Measurements from ENCODE around the gene MPHOSPH9.

The MPHOSPH9 gene

DNA sequence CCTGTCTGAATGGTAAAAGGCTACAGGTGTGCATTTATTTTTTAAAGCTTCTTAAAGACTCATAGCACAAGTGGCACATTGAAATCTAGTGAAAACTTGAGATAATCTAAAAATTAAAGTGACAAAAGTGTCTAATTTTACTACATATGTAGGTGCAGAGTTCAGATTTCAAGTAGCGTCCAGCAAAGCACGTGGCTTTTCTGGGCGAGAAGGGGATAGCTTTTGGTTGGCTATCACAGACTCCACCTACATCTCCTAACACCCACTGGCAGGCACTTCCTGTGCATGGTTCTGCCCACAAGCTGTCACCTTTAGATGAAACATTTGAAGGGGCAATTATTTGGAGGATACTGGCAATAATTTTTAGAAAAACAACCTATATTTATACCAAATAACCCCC lies 80.1 kb downstream of the MPHOSPH9 start:
- H3K4me1 ChIP-seq (ENCODE audit: control extremely low read depth in 1 of 4, control insufficient read depth in 4 of 4, insufficient read depth in 4 of 4, low read length in 3 of 4): peaks cover 2 to 34% (median 26%) of the 10 kb centered on the region in 4 experiments
- no peak overlapping the region for H3K4me3 ChIP-seq (ENCODE audit: control insufficient read depth in 1 of 7, extremely low read depth in 1 of 7, insufficient read depth in 4 of 7, low read depth in 2 of 7, low read length in 6 of 7)
- ChIA-PET CTCF (interaction anchor here (0.9 to 13.7 kb wide), 7 partner anchors 9 to 293 kb away, joined by 3 to 128 read pairs (median 3); no protein-coding TSS in a partner anchor), POLR2A (interaction anchor here (0.5 to 0.6 kb wide), 2 partner anchors 10 to 74 kb away, joined by 4 to 5 read pairs; no protein-coding TSS in a partner anchor)
- H3K27me3 ChIP-seq (replicated peaks in 2 of 5; ENCODE audit: control insufficient read depth in 4 of 5, insufficient read depth in 5 of 5, low read length in 4 of 5): no peaks in the 10 kb centered on the region
- H3K36me3 ChIP-seq (ENCODE audit: control insufficient read depth in 4 of 4, insufficient read depth in 4 of 4, low read length in 3 of 4): peaks cover 4 to 22% (median 9%) of the 10 kb centered on the region in 4 experiments
- no peak overlapping the region for H3K27ac ChIP-seq (ENCODE audit: insufficient read depth in 1 of 2, low read depth in 1 of 2, low read length in 2 of 2, poor library complexity in 1 of 2, severe bottlenecking in 2 of 2)
- no peaks in the 10 kb centered on the region for H3K9me3 ChIP-seq (ENCODE audit: control extremely low read depth in 1 of 5, control insufficient read depth in 4 of 5, insufficient read depth in 2 of 5, low read depth in 1 of 5, low read length in 4 of 5)
- no CpG with 5 or more reads among the region's 3 CpGs for WGBS (ENCODE audit: insufficient coverage)
- no peak for DNase-seq

GRCh38 chr12:123151457-123152454 lies 81.2 kb downstream of the MPHOSPH9 start:
- Histone ChIP-seq H3K4me3 (ENCODE audit: control insufficient read depth in 1 of 7, extremely low read depth in 1 of 7, insufficient read depth in 4 of 7, low read depth in 2 of 7, low read length in 6 of 7) (peak overlapping the region; percentile 63 to 85 (median 76)), H3K27me3 (replicated peaks in 2 of 5; ENCODE audit: control insufficient read depth in 4 of 5, insufficient read depth in 5 of 5, low read length in 4 of 5) (no peaks in the 10 kb centered on the region), H3K36me3 (ENCODE audit: control insufficient read depth in 4 of 4, insufficient read depth in 4 of 4, low read length in 3 of 4) (peaks cover 4 to 18% (median 9%) of the 10 kb centered on the region in 4 experiments), H3K27ac (ENCODE audit: insufficient read depth in 1 of 2, low read depth in 1 of 2, low read length in 2 of 2, poor library complexity in 1 of 2, severe bottlenecking in 2 of 2) (peak overlapping the region; percentile 29 to 61), H3K9me3 (ENCODE audit: control extremely low read depth in 1 of 5, control insufficient read depth in 4 of 5, insufficient read depth in 2 of 5, low read depth in 1 of 5, low read length in 4 of 5) (no peaks in the 10 kb centered on the region), H3K4me1 (ENCODE audit: control extremely low read depth in 1 of 4, control insufficient read depth in 4 of 4, insufficient read depth in 4 of 4, low read length in 3 of 4) (peaks cover 2 to 42% (median 30%) of the 10 kb centered on the region in 4 experiments)
- ChIA-PET CTCF (interaction anchor here (0.6 to 13.7 kb wide), 13 partner anchors 9 to 292 kb away, joined by 3 to 128 read pairs (median 3); partner anchors contain the start of gene OGFOD2), POLR2A (interaction anchor here (0.5 to 0.7 kb wide), 2 partner anchors 93 to 686 kb away, joined by 3 read pairs; no protein-coding TSS in a partner anchor)
- DNase-seq: no peak
- WGBS (ENCODE audit: insufficient coverage): 38% methylated on average over 41 of the region's 46 CpGs

DNA sequence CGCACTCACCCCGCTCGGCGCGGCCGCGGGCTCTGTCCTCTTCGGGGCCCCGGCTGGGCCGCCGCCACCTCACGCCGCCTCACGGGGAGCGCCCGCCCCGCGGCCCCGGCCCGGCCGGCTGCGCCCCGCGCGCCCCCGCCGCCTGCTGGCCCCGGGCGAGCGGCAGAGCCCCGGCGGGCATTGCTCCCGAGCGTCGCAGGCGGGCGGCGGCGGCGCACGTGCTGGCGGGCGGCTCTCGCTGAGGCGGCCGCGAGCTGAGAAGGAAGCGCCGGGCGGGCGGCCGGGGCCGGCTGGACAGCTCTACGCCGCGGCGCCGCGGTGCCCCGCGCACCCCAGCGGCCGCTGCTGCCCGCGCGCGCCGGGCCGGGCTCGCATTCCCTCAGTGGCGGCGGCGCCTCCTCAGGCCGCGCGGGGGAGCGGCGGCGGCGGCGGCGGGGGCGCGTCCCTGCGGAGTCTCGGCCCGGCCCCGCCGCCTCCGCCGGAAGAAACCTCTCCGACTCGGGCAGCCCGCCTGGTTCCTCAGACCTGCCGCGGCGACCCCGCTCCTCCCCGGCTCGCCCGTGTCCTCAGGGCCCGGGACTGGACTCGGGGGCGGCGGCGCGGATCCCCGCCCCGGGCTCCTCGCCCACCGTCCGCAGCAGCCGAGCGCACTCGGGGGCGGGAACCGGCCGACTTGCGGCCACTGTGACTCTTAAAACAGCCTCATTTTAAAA lies 82.0 kb downstream of the MPHOSPH9 start, which contains the start of gene PITPNM2:
Gene PITPNM2 (minus strand): TSS at position 347 of the 713 bp plus-strand sequence. CDS start 116,500 bp downstream, outside the sequence.
- Histone ChIP-seq H3K27ac (ENCODE audit: insufficient read depth in 1 of 2, low read depth in 1 of 2, low read length in 2 of 2, poor library complexity in 1 of 2, severe bottlenecking in 2 of 2) (peak within 1 kb of the TSS; percentile 29 to 61), H3K4me3 (ENCODE audit: control insufficient read depth in 1 of 7, extremely low read depth in 1 of 7, insufficient read depth in 4 of 7, low read depth in 2 of 7, low read length in 6 of 7) (peak within 1 kb of the TSS; percentile 63 to 85 (median 76)), H3K27me3 (replicated peaks in 2 of 5; ENCODE audit: control insufficient read depth in 4 of 5, insufficient read depth in 5 of 5, low read length in 4 of 5) (no peaks in the 10 kb centered on the region), H3K9me3 (ENCODE audit: control extremely low read depth in 1 of 5, control insufficient read depth in 4 of 5, insufficient read depth in 2 of 5, low read depth in 1 of 5, low read length in 4 of 5) (no peaks in the 10 kb centered on the region), H3K4me1 (ENCODE audit: control extremely low read depth in 1 of 4, control insufficient read depth in 4 of 4, insufficient read depth in 4 of 4, low read length in 3 of 4) (peaks cover 2 to 42% (median 30%) of the 10 kb centered on the region in 4 experiments), H3K36me3 (ENCODE audit: control insufficient read depth in 4 of 4, insufficient read depth in 4 of 4, low read length in 3 of 4) (peaks cover 4 to 11% (median 7%) of the 10 kb centered on the region in 4 experiments)
- CTCF ChIA-PET: interaction anchor here (1.0 to 13.7 kb wide), 10 partner anchors 10 to 775 kb away, joined by 3 to 128 read pairs (median 3); partner anchors contain the start of gene OGFOD2
- POLR2A ChIA-PET: no interaction called here
- peak; percentile 46 to 76 (median 57) for DNase-seq
- under 1% methylated on average over 71 of the region's 119 CpGs for WGBS (ENCODE audit: insufficient coverage)

DNA sequence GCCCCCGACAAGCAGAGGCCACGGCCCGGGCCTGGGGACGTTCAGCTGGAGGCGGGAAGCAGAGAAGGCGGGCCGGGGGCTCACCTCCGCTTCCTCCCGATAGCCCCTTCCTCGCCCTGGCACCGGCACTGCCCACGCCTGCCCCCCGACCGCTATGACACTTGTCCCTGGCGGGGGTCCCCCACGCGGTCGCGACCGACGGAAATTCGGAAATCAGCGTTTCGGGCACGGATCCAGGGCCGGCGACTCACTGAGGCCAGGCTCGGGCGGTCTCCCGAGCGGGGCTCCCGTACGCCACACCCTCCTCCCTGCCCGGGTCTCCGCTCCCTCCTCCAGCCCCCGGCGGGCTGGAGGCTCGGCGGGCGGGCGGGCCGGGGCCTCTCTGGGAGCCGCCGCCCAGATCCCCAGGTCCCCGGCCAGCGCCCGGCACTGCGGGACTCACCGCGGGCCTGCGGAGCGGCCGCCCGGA lies 82.6 kb downstream of the MPHOSPH9 start:
- ChIA-PET CTCF (interaction anchor here (1.0 to 13.7 kb wide), 5 partner anchors 9 to 775 kb away, joined by 3 to 128 read pairs (median 3); partner anchors contain the start of gene OGFOD2), POLR2A (no interaction called here)
- WGBS (ENCODE audit: insufficient coverage): 1% methylated on average over 50 of the region's 54 CpGs
- Histone ChIP-seq H3K36me3 (ENCODE audit: control insufficient read depth in 4 of 4, insufficient read depth in 4 of 4, low read length in 3 of 4) (peaks cover 0 to 5% (median 5%) of the 10 kb centered on the region in 4 experiments), H3K27me3 (replicated peaks in 2 of 5; ENCODE audit: control insufficient read depth in 4 of 5, insufficient read depth in 5 of 5, low read length in 4 of 5) (no peaks in the 10 kb centered on the region), H3K4me3 (ENCODE audit: control insufficient read depth in 1 of 7, extremely low read depth in 1 of 7, insufficient read depth in 4 of 7, low read depth in 2 of 7, low read length in 6 of 7) (peak overlapping the region; percentile 50 to 85 (median 69)), H3K27ac (ENCODE audit: insufficient read depth in 1 of 2, low read depth in 1 of 2, low read length in 2 of 2, poor library complexity in 1 of 2, severe bottlenecking in 2 of 2) (no peak overlapping the region), H3K9me3 (ENCODE audit: control extremely low read depth in 1 of 5, control insufficient read depth in 4 of 5, insufficient read depth in 2 of 5, low read depth in 1 of 5, low read length in 4 of 5) (no peaks in the 10 kb centered on the region), H3K4me1 (ENCODE audit: control extremely low read depth in 1 of 4, control insufficient read depth in 4 of 4, insufficient read depth in 4 of 4, low read length in 3 of 4) (peaks cover 2 to 43% (median 30%) of the 10 kb centered on the region in 4 experiments)
- DNase-seq: peak in 2 of 3 donors; percentile 33 to 42

GRCh38 chr12:123149501-123150274 lies 83.3 kb downstream of the MPHOSPH9 start:
- H3K27me3 ChIP-seq (replicated peaks in 2 of 5; ENCODE audit: control insufficient read depth in 4 of 5, insufficient read depth in 5 of 5, low read length in 4 of 5): no peaks in the 10 kb centered on the region
- WGBS (ENCODE audit: insufficient coverage): 70% methylated on average over 20 of the region's 22 CpGs
- peaks cover 2 to 45% (median 30%) of the 10 kb centered on the region in 4 experiments for H3K4me1 ChIP-seq (ENCODE audit: control extremely low read depth in 1 of 4, control insufficient read depth in 4 of 4, insufficient read depth in 4 of 4, low read length in 3 of 4)
- ChIA-PET CTCF (interaction anchor here (0.8 to 13.7 kb wide), 5 partner anchors 9 to 774 kb away, joined by 3 to 128 read pairs (median 3); no protein-coding TSS in a partner anchor), POLR2A (no interaction called here)
- H3K27ac ChIP-seq (ENCODE audit: insufficient read depth in 1 of 2, low read depth in 1 of 2, low read length in 2 of 2, poor library complexity in 1 of 2, severe bottlenecking in 2 of 2): no peak overlapping the region
- H3K4me3 ChIP-seq (ENCODE audit: control insufficient read depth in 1 of 7, extremely low read depth in 1 of 7, insufficient read depth in 4 of 7, low read depth in 2 of 7, low read length in 6 of 7): peak overlapping the region; percentile 50 to 85 (median 69)
- no peak for DNase-seq
- H3K9me3 ChIP-seq (ENCODE audit: control extremely low read depth in 1 of 5, control insufficient read depth in 4 of 5, insufficient read depth in 2 of 5, low read depth in 1 of 5, low read length in 4 of 5): no peaks in the 10 kb centered on the region
- H3K36me3 ChIP-seq (ENCODE audit: control insufficient read depth in 4 of 4, insufficient read depth in 4 of 4, low read length in 3 of 4): peaks cover 0 to 5% (median 4%) of the 10 kb centered on the region in 4 experiments

DNA sequence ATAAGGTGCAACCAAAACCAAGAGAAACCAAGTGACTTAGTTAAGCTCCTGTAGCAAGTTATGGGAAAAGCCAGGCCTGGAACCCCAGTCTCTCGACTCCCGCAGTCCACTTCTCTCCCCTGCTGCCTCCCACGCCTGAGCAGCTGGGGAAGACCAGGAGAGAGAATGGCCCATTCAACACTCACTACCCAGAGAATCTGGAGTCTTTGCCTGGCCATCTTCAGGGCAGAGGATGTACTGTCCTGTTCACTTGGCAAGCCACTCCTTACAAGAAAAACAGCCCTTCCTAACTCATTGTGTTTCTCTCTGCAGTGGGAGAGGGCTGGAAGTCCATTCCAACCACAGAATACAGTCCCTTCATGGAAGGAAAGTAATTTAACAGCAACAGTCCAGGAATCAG lies 83.9 kb downstream of the MPHOSPH9 start:
- no peaks in the 10 kb centered on the region for H3K9me3 ChIP-seq (ENCODE audit: control extremely low read depth in 1 of 5, control insufficient read depth in 4 of 5, insufficient read depth in 2 of 5, low read depth in 1 of 5, low read length in 4 of 5)
- H3K36me3 ChIP-seq (ENCODE audit: control insufficient read depth in 4 of 4, insufficient read depth in 4 of 4, low read length in 3 of 4): peaks cover 0 to 4% (median 2%) of the 10 kb centered on the region in 4 experiments
- H3K27ac ChIP-seq (ENCODE audit: insufficient read depth in 1 of 2, low read depth in 1 of 2, low read length in 2 of 2, poor library complexity in 1 of 2, severe bottlenecking in 2 of 2): no peak overlapping the region
- 100% methylated on average over 3 of the region's 3 CpGs for WGBS (ENCODE audit: insufficient coverage)
- H3K27me3 ChIP-seq (replicated peaks in 2 of 5; ENCODE audit: control insufficient read depth in 4 of 5, insufficient read depth in 5 of 5, low read length in 4 of 5): no peaks in the 10 kb centered on the region
- H3K4me3 ChIP-seq (ENCODE audit: control insufficient read depth in 1 of 7, extremely low read depth in 1 of 7, insufficient read depth in 4 of 7, low read depth in 2 of 7, low read length in 6 of 7): peak overlapping the region in 2 of 7 experiments; percentile 29 to 85
- POLR2A ChIA-PET: interaction anchor here (0.6 kb wide), 1 partner anchor 36 kb away, joined by 3 read pairs; no protein-coding TSS in a partner anchor
- no peak for DNase-seq
- H3K4me1 ChIP-seq (ENCODE audit: control extremely low read depth in 1 of 4, control insufficient read depth in 4 of 4, insufficient read depth in 4 of 4, low read length in 3 of 4): peaks cover 2 to 47% (median 32%) of the 10 kb centered on the region in 4 experiments
- CTCF ChIA-PET: interaction anchor here (0.8 to 13.7 kb wide), 5 partner anchors 8 to 174 kb away, joined by 3 to 128 read pairs (median 3); partner anchors contain the start of gene OGFOD2
